22Rv1 (cell line): ENCODE results near the gene SERTAD1.

Experiments used
- CTCF ChIP-seq: fragments of 450-650 bp; IDR thresholded peaks from 2 replicates; pipeline ENCODE4 v1.5.1; 2017; ENCODE audit warnings: mild to moderate bottlenecking
- ZFX ChIP-seq: fragments of 450-650 bp; IDR thresholded peaks from 2 replicates; pipeline ENCODE4 v1.6.1; 2017; ENCODE audit warnings: antibody characterized with exemption, borderline replicate concordance

GRCh38 chr19:40453151-40453735, 27.5 kb upstream of the SERTAD1 start:
- TF ChIP-seq CTCF (no peak), ZFX (no peak)
